Panc1 (cell line): ENCODE measurements around the gene ASB6. TPM values are rescaled to one million over a fixed set of nuclear protein-coding genes. Genes with fewer than 3 reads are reported as not detected.

Experiments
- ATAC-seq: fragments of 200-7000 bp; cut with Tn5 transposase; 2 replicates; pipeline ENCODE4 v1.9.1; 2020; ENCODE audit warnings: mild to moderate bottlenecking, moderate library complexity
- BruUV-seq: library from RNA; stranded (reverse); fragments of 400-500 nt; replicated peaks from 2 replicates; lab custom pipeline; 2021; lab: Mats Ljungman, UMichigan
- CTCF ChIA-PET: fragments of 300-600 bp; sonication (Branson Sonifier 250); formaldehyde crosslinking; loops from one replicate; lab custom pipeline; 2022; ENCODE audit warnings: antibody characterized with exemption; lab: Charles Lee
- POLR2A ChIA-PET: fragments of 300-600 bp; sonication (Branson Sonifier 250); formaldehyde crosslinking; loops from one replicate; lab custom pipeline; 2022; ENCODE audit warnings: antibody characterized with exemption; lab: Charles Lee
- DNase-seq: peaks from one replicate; pipeline ENCODE4 v3.0.0-alpha.2; 2010; ENCODE audit warnings: low read depth, low spot score
- H3K27ac ChIP-seq: 2 replicates; pipeline ENCODE4 v1.5.1; 2011; ENCODE audit warnings: mild to moderate bottlenecking, low read length, inconsistent platforms
- H3K27me3 ChIP-seq: fragments of 200-500 bp; sonication (Bioruptor generic); 2 replicates; pipeline ENCODE4 v1.6.0; 2014; ENCODE audit warnings: low read length, inconsistent platforms; ENCODE audit not compliant: control insufficient read depth, insufficient read depth
- H3K36me3 ChIP-seq: fragments of 200-500 bp; sonication (Bioruptor generic); 2 replicates; pipeline ENCODE4 v1.5.1; 2014; ENCODE audit warnings: inconsistent platforms, mild to moderate bottlenecking, low read length, moderate library complexity; ENCODE audit not compliant: control insufficient read depth, insufficient read depth
- H3K4me1 ChIP-seq: 2 replicates; pipeline ENCODE4 v1.5.1; 2011; ENCODE audit warnings: inconsistent platforms, mild to moderate bottlenecking, low read length, moderate library complexity; ENCODE audit not compliant: control insufficient read depth, insufficient read depth
- H3K4me3 ChIP-seq, 2 experiments: 2 replicates each; pipeline ENCODE4 v1.5.1; 2011 to 2012; ENCODE audit warnings: low read depth in 2 of 2, low read length in 2 of 2, mild to moderate bottlenecking in 2 of 2, inconsistent platforms in 1 of 2, moderate library complexity in 1 of 2
- H3K9me3 ChIP-seq: fragments of 200-500 bp; sonication (Bioruptor generic); 2 replicates; pipeline ENCODE4 v1.5.1; 2014; ENCODE audit warnings: low read depth, mild to moderate bottlenecking, inconsistent platforms, low read length, moderate library complexity; ENCODE audit not compliant: control insufficient read depth, insufficient read depth
- CTCF ChIP-seq: fragments of 450-650 bp; IDR thresholded peaks from 2 replicates; pipeline ENCODE4 v1.5.1; 2017; ENCODE audit warnings: mild to moderate bottlenecking
- POLR2AphosphoS5 ChIP-seq: IDR thresholded peaks from 2 replicates; pipeline ENCODE4 v1.6.1; 2012; ENCODE audit warnings: mild to moderate bottlenecking, low read depth, low read length, moderate library complexity
- REST ChIP-seq, 2 experiments: IDR thresholded peaks; 2 replicates each; pipeline ENCODE4 v1.6.1; 2011 to 2012; ENCODE audit warnings: low read depth in 2 of 2, control low read depth in 1 of 2, low read length in 1 of 2, mild to moderate bottlenecking in 1 of 2, moderate library complexity in 1 of 2; ENCODE audit not compliant: insufficient read depth in 1 of 2
- SIN3A ChIP-seq: IDR thresholded peaks from 2 replicates; pipeline ENCODE4 v1.6.1; 2012; ENCODE audit warnings: low read depth, mild to moderate bottlenecking, low read length, moderate library complexity, borderline replicate concordance; ENCODE audit not compliant: insufficient read depth
- TCF7L2 ChIP-seq: IDR thresholded peaks from 2 replicates; pipeline ENCODE4 v1.6.1; 2011; ENCODE audit warnings: mild to moderate bottlenecking, low read depth, low read length, inconsistent platforms
- in situ Hi-C: cut with HindIII; loops from 2 replicates; pipeline ENCODE4 v1.10.0; 2016; ENCODE audit warnings: low sequenced_read_pairs, low pct_unique_long_range_greater_than_20kb
- intact Hi-C: fragments of 100-400 bp; cut with micrococcal nuclease; formaldehyde crosslinking; loops from one replicate; pipeline ENCODE4 v1.10.0; 2022; ENCODE audit not compliant: unreplicated experiment
- total RNA-seq: library from RNA; stranded (reverse); gene quantifications from one replicate; pipeline ENCODE4 v1.2.1, GENCODE V29; 2021; ENCODE audit not compliant: unreplicated experiment

Gene ASB6
- total RNA-seq, 1 experiment from 2014 or later: 14.3 TPM

GRCh38 chr9:129672702-129673101, 30.8 kb upstream of the ASB6 start:
- no peaks in the 10 kb centered on the region for H3K9me3 ChIP-seq
- H3K27me3 ChIP-seq: no peaks in the 10 kb centered on the region
- ChIA-PET CTCF (no interaction called here), POLR2A (interaction anchor here (0.6 kb wide), 1 partner anchor 54 kb away, joined by 5 read pairs; no protein-coding TSS in a partner anchor)
- TF ChIP-seq POLR2AphosphoS5 (no peak), CTCF (no peak), TCF7L2 (no peak), SIN3A (no peak), REST (IDR thresholded peaks at IDR 0.05; ENCODE audit: insufficient read depth in 1 of 2, low read depth in 2 of 2, low read length in 1 of 2) (no peak)
- intact Hi-C loops: no loop called here
- BruUV-seq: no TSS peak
- in situ Hi-C loops: no loop called here
- ATAC-seq (no peak), DNase-seq (no peak)
- H3K4me1 ChIP-seq: no peaks in the 10 kb centered on the region
- H3K27ac ChIP-seq: no peak overlapping the region
- no peaks in the 10 kb centered on the region for H3K36me3 ChIP-seq
- H3K4me3 ChIP-seq: no peak overlapping the region

GRCh38 chr9:129671519-129671918, 29.6 kb upstream of the ASB6 start:
- ChIA-PET POLR2A (interaction anchor here (0.6 kb wide), 1 partner anchor 1267 kb away, joined by 4 read pairs; no protein-coding TSS in a partner anchor), CTCF (no interaction called here)
- H3K27ac ChIP-seq: no peak overlapping the region
- in situ Hi-C loops: no loop called here
- H3K36me3 ChIP-seq: no peaks in the 10 kb centered on the region
- BruUV-seq: no TSS peak
- no peaks in the 10 kb centered on the region for H3K27me3 ChIP-seq
- TF ChIP-seq POLR2AphosphoS5 (no peak), TCF7L2 (no peak), CTCF (no peak), REST (IDR thresholded peaks at IDR 0.05; ENCODE audit: insufficient read depth in 1 of 2, low read depth in 2 of 2, low read length in 1 of 2) (no peak), SIN3A (no peak)
- DNase-seq (no peak), ATAC-seq (peak; percentile 32; the same call in 1 of the 2 replicates)
- intact Hi-C loops: no loop called here
- H3K4me3 ChIP-seq: no peak overlapping the region
- no peaks in the 10 kb centered on the region for H3K9me3 ChIP-seq
- no peaks in the 10 kb centered on the region for H3K4me1 ChIP-seq
